ENCODE results near the gene RNF141.

RNF141 gene

GRCh38 chr11:10584071-10584501 lies 43.1 kb upstream of the RNF141 start:
- intact Hi-C loops (cut with DNase I; ENCODE audit: low total_unique reads), result no loop called here
- peak overlapping the region; percentile 55 to 87 for H3K27ac ChIP-seq
- no peaks in the 10 kb centered on the region for H3K27me3 ChIP-seq
- no peak for DNase-seq
- peaks cover 0 to 64% (median 18%) of the 10 kb centered on the region in 4 donors for H3K4me1 ChIP-seq
- no peak for TF ChIP-seq CTCF (IDR thresholded peaks at IDR 0.05)
- peaks cover 33 to 73% (median 47%) of the 10 kb centered on the region in 3 donors for H3K36me3 ChIP-seq
- no peak overlapping the region for H3K4me3 ChIP-seq
- no peaks in the 10 kb centered on the region for H3K9me3 ChIP-seq

- H3K9me3 ChIP-seq, result no peaks in the 10 kb centered on the region
- H3K4me1 ChIP-seq, result peaks cover 0 to 46% (median 10%) of the 10 kb centered on the region in 4 donors
- H3K27me3 ChIP-seq, result no peaks in the 10 kb centered on the region
- TF ChIP-seq CTCF (IDR thresholded peaks at IDR 0.05), result no peak
- DNase-seq, result peak; percentile 70 to 71
- peaks cover 57 to 81% (median 61%) of the 10 kb centered on the region in 3 donors for H3K36me3 ChIP-seq
- H3K4me3 ChIP-seq, result no peak overlapping the region
- intact Hi-C loops (cut with DNase I; ENCODE audit: low total_unique reads), result no loop called here
- H3K27ac ChIP-seq, result peak overlapping the region; percentile 55 to 65
These were observed 40.6 kb upstream of the RNF141 start for GRCh38 chr11:10581481-10582019.

DNA sequence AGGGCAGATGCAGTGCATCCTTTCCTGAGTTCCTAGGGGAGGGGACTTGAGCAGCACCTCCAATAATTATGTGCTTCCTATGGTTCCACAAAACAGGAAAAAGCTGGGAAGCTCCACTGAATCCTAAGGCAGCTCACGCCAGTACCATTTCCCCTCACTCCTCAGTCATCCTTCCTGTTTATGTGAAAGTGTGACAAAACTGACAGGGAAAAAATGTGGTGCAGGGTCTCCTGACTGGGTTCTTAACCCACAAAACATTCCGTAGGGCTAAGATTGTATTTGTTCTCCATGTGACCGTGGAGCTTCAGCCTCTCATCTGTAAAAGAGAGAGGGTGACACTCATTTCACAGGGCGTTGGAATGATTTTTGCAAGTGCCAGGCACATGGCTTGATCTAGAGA lies 39.6 kb upstream of the RNF141 start:
- Histone ChIP-seq H3K9me3 (no peaks in the 10 kb centered on the region), H3K27me3 (no peaks in the 10 kb centered on the region), H3K36me3 (peaks cover 66 to 87% (median 70%) of the 10 kb centered on the region in 3 donors), H3K4me3 (no peak overlapping the region), H3K27ac (peak overlapping the region; percentile 55 to 65), H3K4me1 (peaks cover 0 to 37% (median 2%) of the 10 kb centered on the region in 4 donors)
- intact Hi-C loops (cut with DNase I; ENCODE audit: low total_unique reads), result no loop called here
- DNase-seq, result no peak
- TF ChIP-seq CTCF (IDR thresholded peaks at IDR 0.05), result no peak

GRCh38 chr11:10579700-10580099 lies 38.7 kb upstream of the RNF141 start:
- no peak for TF ChIP-seq CTCF (IDR thresholded peaks at IDR 0.05)
- H3K27ac ChIP-seq, result peak overlapping the region in 1 of 2 donors; percentile 55
- H3K4me3 ChIP-seq, result no peak overlapping the region
- no peaks in the 10 kb centered on the region for H3K9me3 ChIP-seq
- H3K4me1 ChIP-seq, result peaks cover 0 to 28% (median 2%) of the 10 kb centered on the region in 4 donors
- H3K27me3 ChIP-seq, result no peaks in the 10 kb centered on the region
- DNase-seq, result no peak
- intact Hi-C loops (cut with DNase I; ENCODE audit: low total_unique reads), result no loop called here
- peaks cover 75 to 91% (median 78%) of the 10 kb centered on the region in 3 donors for H3K36me3 ChIP-seq

GRCh38 chr11:10576035-10576398 lies 35.0 kb upstream of the RNF141 start:
- intact Hi-C loops (cut with DNase I; ENCODE audit: low total_unique reads), result no loop called here
- H3K27ac ChIP-seq, result peak overlapping the region in 1 of 2 donors; percentile 6
- no peaks in the 10 kb centered on the region for H3K27me3 ChIP-seq
- no peak overlapping the region for H3K4me3 ChIP-seq
- TF ChIP-seq CTCF (IDR thresholded peaks at IDR 0.05), result no peak
- H3K9me3 ChIP-seq, result no peaks in the 10 kb centered on the region
- H3K4me1 ChIP-seq, result peaks cover 0 to 27% (median 12%) of the 10 kb centered on the region in 4 donors
- peaks cover 67 to 76% (median 74%) of the 10 kb centered on the region in 3 donors for H3K36me3 ChIP-seq
- DNase-seq, result no peak

All from tibial artery (tissue), 4 donors.